NT2/D1 (cell line): ENCODE data around the gene PPP1R15A.

ENCODE experiments used
- SUZ12 ChIP-seq: IDR thresholded peaks from 2 replicates; pipeline ENCODE4 v1.6.1; 2011; ENCODE audit not compliant: insufficient read length, insufficient read depth; ENCODE audit errors: extremely low read depth
- YY1 ChIP-seq: IDR thresholded peaks from 2 replicates; pipeline ENCODE4 v1.6.1; 2011; ENCODE audit not compliant: insufficient read length, insufficient read depth
- ZNF274 ChIP-seq: IDR thresholded peaks from 2 replicates; pipeline ENCODE4 v1.6.1; 2011; ENCODE audit warnings: mild to moderate bottlenecking, low read depth, low read length

GRCh38 chr19:48837051-48837524, 35.1 kb upstream of the PPP1R15A start:
- no peak for TF ChIP-seq YY1
- TF ChIP-seq SUZ12: no peak
- TF ChIP-seq ZNF274: no peak
